Activated CD4-positive, alpha-beta T cell treated with anti-CD3 and anti-CD28 coated beads, Interleukin-2, amount 10 ng/mL, durations not matched to agents 7 days and 5 days (primary cell): ENCODE measurements around the gene CALCOCO2. TPM values are rescaled to one million over a fixed set of nuclear protein-coding genes. Genes with fewer than 3 reads are reported as not detected.
A peak's percentile ranks its signal among the peaks of the same experiment; 100 is the strongest.
"Not testable (repeated sequence)": the region's sequence is repeated elsewhere in the genome, so short reads cannot be mapped to it uniquely, and the experiment has no call there.

Experiments used
- CTCF ChIA-PET: fragments of 350-600 bp; sonication (Branson Sonifier 250); formaldehyde crosslinking; loops from one replicate; lab custom pipeline; 2021; ENCODE audit warnings: antibody characterized with exemption; lab: Charles Lee
- POLR2A ChIA-PET: fragments of 350-600 bp; sonication (Branson Sonifier 250); formaldehyde crosslinking; loops from one replicate; lab custom pipeline; 2021; ENCODE audit warnings: antibody characterized with exemption; lab: Charles Lee
- DNase-seq: peaks from one replicate; pipeline ENCODE4 v3.0.0-alpha.2; 2020
- H3K27ac Mint-ChIP-seq: one replicate; pipeline ENCODE4 v1.8.0; 2021; ENCODE audit warnings: mild to moderate bottlenecking, moderate library complexity, mixed read lengths
- H3K27me3 Mint-ChIP-seq: one replicate; pipeline ENCODE4 v1.8.0; 2021; ENCODE audit warnings: mixed read lengths
- H3K36me3 Mint-ChIP-seq: one replicate; pipeline ENCODE4 v1.8.0; 2021; ENCODE audit warnings: low read depth, mixed read lengths
- H3K4me1 Mint-ChIP-seq: one replicate; pipeline ENCODE4 v1.8.0; 2021; ENCODE audit warnings: mixed read lengths
- H3K4me3 Mint-ChIP-seq: one replicate; pipeline ENCODE4 v1.8.0; 2021; ENCODE audit warnings: mild to moderate bottlenecking, moderate library complexity, mixed read lengths
- H3K9me3 Mint-ChIP-seq: one replicate; pipeline ENCODE4 v1.8.0; 2021; ENCODE audit warnings: mixed read lengths
- total RNA-seq, 2 experiments: library from RNA; stranded (reverse); gene quantifications; one replicate each; pipeline ENCODE4 v1.2.3, GENCODE V29; 2021

The CALCOCO2 gene
- 100 to 1,000 TPM; 171 to 214 TPM for total RNA-seq

GRCh38 chr17:48830840-48831548 is at the start of gene CALCOCO2:
CALCOCO2 (plus strand) TSS chr17:48831035; CDS start chr17:48841708, 10,673 bp downstream.
- CTCF ChIA-PET = interaction anchor here (0.7 to 1.4 kb wide), 4 partner anchors 9 to 51 kb away, joined by 3 to 8 read pairs (median 4); no protein-coding TSS in a partner anchor
- peak within 1 kb of the TSS; percentile 90 for H3K4me3 Mint-ChIP-seq
- POLR2A ChIA-PET = no interaction called here
- DNase-seq = peak; percentile 89
- peaks cover 29% of the 10 kb centered on the region for H3K36me3 Mint-ChIP-seq
- H3K9me3 Mint-ChIP-seq = no peaks in the 10 kb centered on the region
- peak within 1 kb of the TSS; percentile 99 for H3K27ac Mint-ChIP-seq
- peaks cover 3% of the 10 kb centered on the region for H3K27me3 Mint-ChIP-seq
- peaks cover 50% of the 10 kb centered on the region for H3K4me1 Mint-ChIP-seq

GRCh38 chr17:48787828-48788227 is 43.0 kb upstream of the CALCOCO2 start:
- no peak overlapping the region for H3K27ac Mint-ChIP-seq
- no peaks in the 10 kb centered on the region for H3K36me3 Mint-ChIP-seq
- no peak overlapping the region for H3K4me3 Mint-ChIP-seq
- POLR2A ChIA-PET = no interaction called here
- no peak for DNase-seq
- H3K4me1 Mint-ChIP-seq = peaks cover 17% of the 10 kb centered on the region
- no peaks in the 10 kb centered on the region for H3K9me3 Mint-ChIP-seq
- CTCF ChIA-PET = interaction anchor here (3.4 kb wide), 1 partner anchor 91 kb away, joined by 8 read pairs; no protein-coding TSS in a partner anchor
- peaks cover 44% of the 10 kb centered on the region for H3K27me3 Mint-ChIP-seq

- H3K4me1 Mint-ChIP-seq = peaks cover 17% of the 10 kb centered on the region
- no peaks in the 10 kb centered on the region for H3K9me3 Mint-ChIP-seq
- ChIA-PET CTCF (interaction anchor here (1.2 to 1.6 kb wide), 5 partner anchors 14 to 167 kb away, joined by 3 to 8 read pairs (median 3); no protein-coding TSS in a partner anchor), POLR2A (no interaction called here)
- no peaks in the 10 kb centered on the region for H3K36me3 Mint-ChIP-seq
- no peak for DNase-seq
- H3K27ac Mint-ChIP-seq = no peak overlapping the region
- no peak overlapping the region for H3K4me3 Mint-ChIP-seq
- H3K27me3 Mint-ChIP-seq = peaks cover 42% of the 10 kb centered on the region
Measured at GRCh38 chr17:48790607-48791127, 40.2 kb upstream of the CALCOCO2 start.

- CTCF ChIA-PET = interaction anchor here (1.2 to 1.6 kb wide), 6 partner anchors 14 to 167 kb away, joined by 3 to 8 read pairs (median 4); no protein-coding TSS in a partner anchor
- H3K9me3 Mint-ChIP-seq = no peaks in the 10 kb centered on the region
- peaks cover 39% of the 10 kb centered on the region for H3K27me3 Mint-ChIP-seq
- H3K36me3 Mint-ChIP-seq = no peaks in the 10 kb centered on the region
- H3K4me1 Mint-ChIP-seq = peaks cover 17% of the 10 kb centered on the region
- DNase-seq = peak; percentile 16
- no peak overlapping the region for H3K27ac Mint-ChIP-seq
- POLR2A ChIA-PET = no interaction called here
- H3K4me3 Mint-ChIP-seq = no peak overlapping the region
Measured at GRCh38 chr17:48791128-48792032, 39.5 kb upstream of the CALCOCO2 start.

DNA sequence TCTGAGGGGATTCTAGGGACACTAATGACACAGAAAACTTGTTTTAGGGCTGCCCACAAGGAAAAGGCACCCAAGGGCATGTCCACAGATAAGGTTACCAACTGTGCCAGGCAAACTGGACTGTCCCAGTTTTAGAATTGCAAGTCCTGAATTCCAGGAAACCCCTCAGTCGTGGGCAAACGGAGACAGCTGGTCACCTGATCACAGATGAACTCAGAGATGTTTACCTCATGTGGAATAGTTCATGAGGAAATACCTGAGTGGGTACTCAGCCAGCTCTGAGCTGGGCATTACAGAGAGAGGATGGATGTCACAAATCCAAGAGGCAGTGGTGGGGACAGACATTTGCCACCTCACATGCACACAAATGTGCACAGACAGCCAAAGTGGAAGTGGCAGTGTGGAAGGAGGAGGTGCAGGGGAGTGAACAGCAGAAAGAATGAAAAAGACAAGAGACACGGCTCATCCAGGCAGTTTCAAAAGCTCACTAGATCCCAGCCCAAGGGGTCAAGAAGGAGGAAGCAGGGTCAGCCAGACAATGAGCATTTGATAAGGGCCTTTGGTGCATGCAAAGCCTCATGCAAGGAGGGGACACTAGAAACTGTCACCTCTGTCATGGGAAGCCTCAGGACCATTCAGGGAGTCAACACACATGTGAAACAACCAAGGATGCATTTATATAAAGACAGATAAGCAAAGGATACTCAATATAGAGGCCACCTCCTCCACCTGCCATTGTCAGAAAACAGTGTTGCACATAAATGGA is 38.6 kb upstream of the CALCOCO2 start:
- peaks cover 17% of the 10 kb centered on the region for H3K4me1 Mint-ChIP-seq
- DNase-seq = no peak
- POLR2A ChIA-PET = no interaction called here
- no peak overlapping the region for H3K27ac Mint-ChIP-seq
- H3K36me3 Mint-ChIP-seq = no peaks in the 10 kb centered on the region
- no peak overlapping the region for H3K4me3 Mint-ChIP-seq
- no peaks in the 10 kb centered on the region for H3K9me3 Mint-ChIP-seq
- H3K27me3 Mint-ChIP-seq = peaks cover 42% of the 10 kb centered on the region
- CTCF ChIA-PET = interaction anchor here (1.3 to 1.6 kb wide), 4 partner anchors 13 to 87 kb away, joined by 3 to 8 read pairs (median 6); no protein-coding TSS in a partner anchor

DNA sequence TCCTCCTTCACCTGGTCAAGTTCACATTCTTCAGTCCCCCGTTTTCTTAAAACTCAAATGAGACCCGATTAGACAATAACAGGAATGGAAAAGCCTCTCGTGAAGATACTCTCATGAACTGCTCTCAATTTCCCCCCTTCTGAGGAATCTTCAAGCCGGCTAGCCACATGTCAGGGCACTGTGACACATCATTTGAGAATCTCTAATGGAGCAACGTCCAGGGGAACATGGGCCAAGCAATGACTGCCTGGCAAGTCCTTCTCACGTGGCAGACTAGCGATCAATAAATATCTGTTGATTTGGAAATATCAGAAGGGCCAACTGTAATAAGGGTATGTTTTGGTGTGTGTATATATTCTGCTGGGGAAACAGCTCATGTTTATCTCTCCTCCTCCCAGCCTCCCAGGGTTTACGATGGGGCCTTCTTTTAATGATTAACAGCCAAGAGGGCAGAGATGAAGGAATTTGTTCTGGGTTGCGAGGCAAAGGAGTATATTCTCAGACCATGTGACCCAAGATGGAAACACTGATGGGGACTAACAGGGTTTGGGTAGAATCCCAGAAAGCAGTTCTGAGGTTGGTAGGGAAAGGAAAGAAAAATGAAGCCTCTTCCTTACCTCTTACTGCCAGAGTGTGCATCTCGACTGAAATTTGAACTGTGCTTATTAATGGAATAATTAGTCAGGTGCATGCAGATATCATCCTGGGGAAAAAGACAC is 35.2 kb upstream of the CALCOCO2 start:
- POLR2A ChIA-PET = no interaction called here
- peaks cover 39% of the 10 kb centered on the region for H3K27me3 Mint-ChIP-seq

GRCh38 chr17:48796163-48796522 is 34.7 kb upstream of the CALCOCO2 start:
- H3K27ac Mint-ChIP-seq, DNase-seq, H3K9me3 Mint-ChIP-seq, POLR2A ChIA-PET, H3K4me3 Mint-ChIP-seq, H3K36me3 Mint-ChIP-seq: not testable (repeated sequence)
- CTCF ChIA-PET = interaction anchor here (1.1 kb wide), 1 partner anchor 47 kb away, joined by 4 read pairs; no protein-coding TSS in a partner anchor
- peaks cover 44% of the 10 kb centered on the region for H3K27me3 Mint-ChIP-seq
- H3K4me1 Mint-ChIP-seq = peaks cover 14% of the 10 kb centered on the region

More for the DNA sequence above, 35.2 kb upstream of the CALCOCO2 start:
- H3K9me3 Mint-ChIP-seq = no peaks in the 10 kb centered on the region
- CTCF ChIA-PET = interaction anchor here (1.1 kb wide), 1 partner anchor 48 kb away, joined by 4 read pairs; no protein-coding TSS in a partner anchor
- H3K27ac Mint-ChIP-seq = no peak overlapping the region
- no peak for DNase-seq
- H3K4me3 Mint-ChIP-seq = no peak overlapping the region
- H3K4me1 Mint-ChIP-seq = peaks cover 17% of the 10 kb centered on the region
- no peaks in the 10 kb centered on the region for H3K36me3 Mint-ChIP-seq

DNA sequence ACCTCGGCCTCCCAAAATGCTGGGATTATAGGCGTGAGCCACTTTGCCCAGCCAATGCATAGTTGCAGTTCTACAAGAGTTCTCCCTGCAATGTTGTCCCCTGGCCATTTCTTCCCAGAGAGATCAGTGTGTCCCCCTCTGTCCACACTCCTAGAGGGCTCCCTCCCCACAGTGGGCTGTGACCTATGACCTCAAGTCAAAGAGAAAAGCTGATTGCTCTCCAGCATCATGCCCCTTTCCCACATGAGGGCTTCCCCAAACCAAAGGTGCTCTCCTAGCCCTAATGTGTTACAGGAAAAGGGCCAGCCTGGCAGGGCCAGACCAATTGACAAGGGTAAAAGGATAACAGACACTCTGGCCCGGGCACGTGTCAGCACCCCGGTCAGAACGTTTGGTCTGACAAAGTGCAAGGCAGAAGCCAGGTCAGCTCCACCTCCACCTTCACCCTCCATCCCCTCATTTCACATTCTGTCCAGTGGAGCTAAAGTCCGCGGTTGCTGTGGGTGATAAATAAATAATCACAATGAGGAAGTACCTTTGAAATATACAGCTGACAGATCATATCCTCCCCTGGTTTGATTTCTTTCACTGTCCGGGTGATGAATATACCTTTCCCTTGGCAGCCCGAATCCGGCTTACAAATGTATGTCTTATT is 31.6 kb upstream of the CALCOCO2 start:
- no peaks in the 10 kb centered on the region for H3K36me3 Mint-ChIP-seq
- no peaks in the 10 kb centered on the region for H3K4me1 Mint-ChIP-seq
- CTCF ChIA-PET = interaction anchor here (0.7 to 3.0 kb wide), 4 partner anchors 17 to 121 kb away, joined by 3 to 15 read pairs (median 3); partner anchors contain the start of gene TTLL6
- no peak overlapping the region for H3K4me3 Mint-ChIP-seq
- DNase-seq = no peak
- POLR2A ChIA-PET = no interaction called here
- peaks cover 38% of the 10 kb centered on the region for H3K27me3 Mint-ChIP-seq
- no peaks in the 10 kb centered on the region for H3K9me3 Mint-ChIP-seq
- no peak overlapping the region for H3K27ac Mint-ChIP-seq

GRCh38 chr17:48800626-48801217 is 30.1 kb upstream of the CALCOCO2 start:
- ChIA-PET CTCF (interaction anchor here (3.0 kb wide), 1 partner anchor 78 kb away, joined by 15 read pairs; no protein-coding TSS in a partner anchor), POLR2A (no interaction called here)
- Mint-ChIP-seq H3K4me1 (no peaks in the 10 kb centered on the region), H3K9me3 (no peaks in the 10 kb centered on the region), H3K27ac (no peak overlapping the region), H3K4me3 (no peak overlapping the region), H3K36me3 (no peaks in the 10 kb centered on the region), H3K27me3 (peaks cover 38% of the 10 kb centered on the region)
- DNase-seq = no peak

- ChIA-PET POLR2A (no interaction called here), CTCF (interaction anchor here (0.8 to 3.9 kb wide), 12 partner anchors 14 to 227 kb away, joined by 3 to 42 read pairs (median 4); no protein-coding TSS in a partner anchor)
- no peaks in the 10 kb centered on the region for H3K36me3 Mint-ChIP-seq
- H3K9me3 Mint-ChIP-seq = no peaks in the 10 kb centered on the region
- H3K4me3 Mint-ChIP-seq = no peak overlapping the region
- peak; percentile 74 for DNase-seq
- H3K27me3 Mint-ChIP-seq = peaks cover 24% of the 10 kb centered on the region
- no peak overlapping the region for H3K27ac Mint-ChIP-seq
- H3K4me1 Mint-ChIP-seq = no peaks in the 10 kb centered on the region
Measured at GRCh38 chr17:48804936-48805411, 25.9 kb upstream of the CALCOCO2 start.
